Measurements from ENCODE around the gene OR8B3. TPM values are rescaled to one million over a fixed set of nuclear protein-coding genes. Genes with fewer than 3 reads are reported as not detected.

Gene OR8B3
- total RNA-seq, 1 donor from 2014 or later: not detected

DNA sequence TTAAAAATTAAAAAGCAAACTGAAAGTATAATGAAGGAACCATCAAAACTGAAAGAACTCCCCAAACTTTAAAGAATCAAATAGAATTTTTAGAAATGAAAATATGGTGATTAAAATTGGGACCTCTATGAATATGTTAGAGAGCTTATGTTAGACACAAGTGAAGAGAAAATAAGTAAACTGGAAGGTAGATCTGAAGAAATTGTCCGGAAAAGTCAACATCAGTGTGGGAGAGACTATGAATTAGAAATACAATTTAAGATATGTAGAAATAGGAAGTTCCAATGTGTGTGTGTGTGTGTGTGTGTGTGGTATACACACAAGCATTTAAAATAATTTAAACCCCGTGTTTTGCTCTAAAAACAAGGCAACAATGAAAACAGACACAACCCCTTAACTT lies 30.8 kb upstream of the OR8B3 start:
- no peaks in the 10 kb centered on the region for H4K20me1 ChIP-seq (ENCODE audit: insufficient read depth, low read length)
- peaks cover 5% of the 10 kb centered on the region for H3K9me3 Mint-ChIP-seq (ENCODE audit: unreplicated experiment)
- H3K27ac ChIP-seq (ENCODE audit: low read depth, low read length): no peak overlapping the region
- H3K4me3 ChIP-seq (ENCODE audit: insufficient read depth, low read depth, low read length): no peak overlapping the region
- H3K79me2 ChIP-seq (ENCODE audit: insufficient read depth, low read length): no peaks in the 10 kb centered on the region
- no peaks in the 10 kb centered on the region for H3K27me3 ChIP-seq (ENCODE audit: insufficient read depth, low read length)
- H3K36me3 Mint-ChIP-seq (ENCODE audit: low read depth, unreplicated experiment): no peaks in the 10 kb centered on the region
- no peak overlapping the region for H3K27ac Mint-ChIP-seq (ENCODE audit: unreplicated experiment)
- peaks cover 2% of the 10 kb centered on the region for H3K9me3 ChIP-seq (ENCODE audit: insufficient read depth, low read depth, low read length)
- no peaks in the 10 kb centered on the region for H3K4me1 ChIP-seq (ENCODE audit: insufficient read depth, low read length)
- no peaks in the 10 kb centered on the region for H3K36me3 ChIP-seq (ENCODE audit: insufficient read depth, low read length)
- DNase-seq (ENCODE audit: low read depth) (no peak), FAIRE-seq (no peak)
- H3K4me3 Mint-ChIP-seq (ENCODE audit: unreplicated experiment): no peak overlapping the region
- no peaks in the 10 kb centered on the region for H3K4me1 Mint-ChIP-seq (ENCODE audit: low read depth, unreplicated experiment)
- no peak overlapping the region for H3K4me2 ChIP-seq (ENCODE audit: low read length)
- H3K27me3 Mint-ChIP-seq (ENCODE audit: low read depth, unreplicated experiment): no peaks in the 10 kb centered on the region
- TF ChIP-seq EZH2 (IDR thresholded peaks at IDR 0.05; ENCODE audit: insufficient read depth, low read length) (no peak), CTCF (IDR thresholded peaks at IDR 0.05; ENCODE audit: insufficient read depth, low read depth, low read length) (no peak)
- H2AFZ ChIP-seq (ENCODE audit: low read depth, low read length): no peak overlapping the region
- no peak overlapping the region for H3K9ac ChIP-seq (ENCODE audit: low read length)

DNA sequence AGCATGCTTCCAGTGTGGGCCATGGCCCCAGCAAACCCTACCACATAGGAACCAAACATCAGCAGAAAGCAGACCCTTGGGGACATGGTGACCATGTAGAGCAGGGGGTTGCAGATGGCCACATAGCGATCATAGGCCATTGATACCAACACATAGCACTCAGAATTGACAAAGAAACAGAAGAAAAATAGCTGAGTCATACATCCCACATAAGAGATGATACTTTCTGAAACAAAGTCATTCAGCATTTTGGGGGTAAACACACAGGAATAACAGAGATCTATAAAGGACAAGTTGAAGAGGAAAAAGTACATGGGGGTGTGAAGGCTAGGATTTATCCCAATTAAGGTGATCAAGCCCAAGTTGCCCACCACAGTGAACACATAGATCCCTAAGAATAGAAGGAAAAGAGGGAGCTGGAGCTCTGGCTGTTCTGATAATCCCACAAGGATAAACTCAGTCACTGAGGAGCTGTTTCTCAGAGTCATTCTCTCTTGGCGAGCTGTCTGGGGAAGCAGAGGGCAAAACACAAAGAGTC lies 25.6 kb upstream of the OR8B3 start, which contains the start of gene OR8B4:
Gene OR8B4 (minus strand): TSS at position 488 of the 538 bp plus-strand sequence. CDS start 0 bp downstream, at position 488.
- Mint-ChIP-seq H3K27me3 (ENCODE audit: low read depth, unreplicated experiment) (peaks cover 1% of the 10 kb centered on the region), H3K27ac (ENCODE audit: unreplicated experiment) (no peak within 1 kb of the TSS)

More for the DNA sequence above, 25.6 kb upstream of the OR8B3 start, which contains the start of gene OR8B4:
- Histone ChIP-seq H3K79me2 (ENCODE audit: insufficient read depth, low read length) (no peaks in the 10 kb centered on the region), H3K27me3 (ENCODE audit: insufficient read depth, low read length) (no peaks in the 10 kb centered on the region), H3K9ac (ENCODE audit: low read length) (no peak within 1 kb of the TSS), H3K4me2 (ENCODE audit: low read length) (no peak within 1 kb of the TSS), H3K9me3 (ENCODE audit: insufficient read depth, low read depth, low read length) (peaks cover 2% of the 10 kb centered on the region), H3K4me1 (ENCODE audit: insufficient read depth, low read length) (no peaks in the 10 kb centered on the region), H3K4me3 (ENCODE audit: insufficient read depth, low read depth, low read length) (no peak within 1 kb of the TSS), H2AFZ (ENCODE audit: low read depth, low read length) (no peak within 1 kb of the TSS), H4K20me1 (ENCODE audit: insufficient read depth, low read length) (no peaks in the 10 kb centered on the region), H3K27ac (ENCODE audit: low read depth, low read length) (no peak within 1 kb of the TSS), H3K36me3 (ENCODE audit: insufficient read depth, low read length) (no peaks in the 10 kb centered on the region)
- Mint-ChIP-seq H3K36me3 (ENCODE audit: low read depth, unreplicated experiment) (no peaks in the 10 kb centered on the region), H3K9me3 (ENCODE audit: unreplicated experiment) (peaks cover 2% of the 10 kb centered on the region), H3K4me1 (ENCODE audit: low read depth, unreplicated experiment) (no peaks in the 10 kb centered on the region), H3K4me3 (ENCODE audit: unreplicated experiment) (no peak within 1 kb of the TSS)
- DNase-seq (ENCODE audit: low read depth): no peak
- TF ChIP-seq CTCF (IDR thresholded peaks at IDR 0.05; ENCODE audit: insufficient read depth, low read depth, low read length) (no peak), EZH2 (IDR thresholded peaks at IDR 0.05; ENCODE audit: insufficient read depth, low read length) (no peak)
- FAIRE-seq: no peak

Data from astrocyte (in vitro differentiated cells and primary cell).